K562 (cell line): ENCODE measurements around the gene CYTH1. TPM values are rescaled to one million over a fixed set of nuclear protein-coding genes. Genes with fewer than 3 reads are reported as not detected.

Source experiments
- ATAC-seq: fragments of 200-7000 bp; cut with Tn5 transposase; 3 replicates; pipeline ENCODE4 v1.9.1; 2020; ENCODE audit warnings: moderate library complexity
- BruUV-seq: library from RNA; stranded (reverse); fragments of 400-500 nt; replicated peaks from 2 replicates; lab custom pipeline; 2021; lab: Mats Ljungman, UMichigan
- CTCF ChIA-PET: fragments of 300-600 bp; formaldehyde crosslinking; extraction: SDS; loops from one replicate; lab custom pipeline; 2021; ENCODE audit warnings: low intra/inter-chr PET ratio; lab: Yijun Ruan, JAX
- POLR2A ChIA-PET: fragments of 300-600, 350-650 bp; sonication (Branson Sonifier 250); formaldehyde crosslinking; extraction: SDS; loops from one replicate; lab custom pipeline; 2021; ENCODE audit warnings: antibody characterized with exemption, inconsistent platforms; lab: Yijun Ruan, JAX
- DNase-seq, 4 experiments: peaks; one replicate each; pipeline versions ENCODE4 v3.0.0 to v3.0.0-alpha.2; 2011 to 2018; ENCODE audit warnings: low spot score in 3 of 4, mixed read lengths in 3 of 4; ENCODE audit errors: extremely low read depth in 1 of 4
- FAIRE-seq: peaks from 2 replicates; lab custom pipeline; 2011; peaks lifted over from hg19 to GRCh38; lab: Jason Lieb, UNC
- H2AFZ ChIP-seq: 2 replicates; pipeline ENCODE4 v1.6.0; 2011; ENCODE audit warnings: low read depth, low read length, control low read depth, inconsistent platforms
- H3K27ac ChIP-seq: fragments of 200-600 bp; 3 replicates; pipeline ENCODE4 v1.8.0; 2011; ENCODE audit warnings: low read depth, mild to moderate bottlenecking, control low read depth, inconsistent platforms, low read length, moderate library complexity, mixed read lengths; ENCODE audit errors: extremely low read depth
- H3K27me3 ChIP-seq, 2 experiments: fragments of 300-600 bp in 1 of 2; 2 replicates in 1 of 2; 3 replicates in 1 of 2; pipeline versions ENCODE4 v1.6.0 to v1.8.0; 2011; ENCODE audit warnings: inconsistent platforms in 2 of 2, low read length in 2 of 2, mild to moderate bottlenecking in 1 of 2, mixed read lengths in 1 of 2, moderate library complexity in 1 of 2; ENCODE audit not compliant: control insufficient read depth in 2 of 2, insufficient read depth in 2 of 2
- H3K36me3 ChIP-seq: fragments of 300-600 bp; 3 replicates; pipeline ENCODE4 v1.8.0; 2011; ENCODE audit warnings: mild to moderate bottlenecking, low read length, inconsistent platforms; ENCODE audit not compliant: control insufficient read depth, insufficient read depth
- H3K4me1 ChIP-seq, 2 experiments: fragments of 200-600 bp in 1 of 2; replicated peaks in 1 of 2; 2 replicates in 1 of 2; 3 replicates in 1 of 2; pipeline versions ENCODE4 v1.5.1 to v1.8.0; 2011; ENCODE audit warnings: inconsistent platforms in 2 of 2, low read length in 2 of 2, mild to moderate bottlenecking in 1 of 2, mixed read lengths in 1 of 2, moderate library complexity in 1 of 2; ENCODE audit not compliant: control insufficient read depth in 2 of 2, insufficient read depth in 2 of 2
- H3K4me2 ChIP-seq: 2 replicates; pipeline ENCODE4 v1.6.1; 2011; ENCODE audit warnings: low read length, control low read depth, inconsistent platforms, mixed read lengths; ENCODE audit not compliant: insufficient read depth
- H3K4me3 ChIP-seq: fragments of 200-600 bp; sonication (generic), shearing (Covaris generic); 2 replicates; pipeline ENCODE4 v1.5.1; 2016; ENCODE audit warnings: control low read depth, inconsistent platforms
- H3K79me2 ChIP-seq: fragments of 200-600 bp; 3 replicates; pipeline ENCODE4 v1.8.0; 2011; ENCODE audit warnings: low read length, inconsistent platforms; ENCODE audit not compliant: control insufficient read depth, insufficient read depth
- H3K9ac ChIP-seq, 2 experiments: 2 replicates each; pipeline versions ENCODE4 v1.6.0 to v1.6.1; 2011; ENCODE audit warnings: low read depth in 2 of 2, low read length in 2 of 2, control low read depth in 1 of 2, inconsistent platforms in 1 of 2, mild to moderate bottlenecking in 1 of 2, mixed read lengths in 1 of 2; ENCODE audit not compliant: insufficient read depth in 1 of 2
- H3K9me1 ChIP-seq: one replicate; pipeline ENCODE4 v1.6.0; 2011; ENCODE audit warnings: inconsistent platforms, mild to moderate bottlenecking, low read length, moderate library complexity; ENCODE audit not compliant: control insufficient read depth, insufficient read depth
- H3K9me3 ChIP-seq: replicated peaks from 2 replicates; pipeline ENCODE4 v1.5.1; 2011; ENCODE audit warnings: low read depth, low read length, inconsistent platforms; ENCODE audit not compliant: control insufficient read depth, insufficient read depth
- H4K20me1 ChIP-seq: replicated peaks from 2 replicates; pipeline ENCODE4 v1.6.1; 2011; ENCODE audit warnings: low read length, inconsistent platforms, mixed read lengths; ENCODE audit not compliant: control insufficient read depth, insufficient read depth
- ATF7 ChIP-seq: fragments of 450-650 bp; IDR thresholded peaks from 2 replicates; pipeline ENCODE4 v1.7.1; 2014; ENCODE audit warnings: mild to moderate bottlenecking, moderate library complexity
- ETS2 ChIP-seq: IDR thresholded peaks from 2 replicates; pipeline ENCODE4 v1.6.1; 2016; ENCODE audit warnings: borderline replicate concordance, missing genetic modification characterization, mild to moderate bottlenecking, moderate library complexity, missing compliant biosample characterization; ENCODE audit not compliant: poor library complexity, severe bottlenecking
- FOXJ2 ChIP-seq: fragments of 200-800 bp; sonication (Bioruptor generic); IDR thresholded peaks from 2 replicates; pipeline ENCODE4 v1.6.1; 2016; ENCODE audit warnings: missing genetic modification characterization, missing compliant biosample characterization
- HSF4 ChIP-seq: fragments of 250-450 bp; sonication (Bioruptor Pico); IDR thresholded peaks from 2 replicates; pipeline ENCODE4 v2.1.2; 2022; ENCODE audit warnings: mild to moderate bottlenecking, moderate library complexity, borderline replicate concordance
- JUND ChIP-seq, 2 experiments: IDR thresholded peaks; 2 replicates in 1 of 2; 3 replicates in 1 of 2; pipeline ENCODE4 v1.6.1; 2011; ENCODE audit warnings: borderline replicate concordance in 2 of 2, low read depth in 2 of 2, low read length in 2 of 2, improper control_type of control experiment in 1 of 2, missing biosample characterization in 1 of 2, missing genetic modification characterization in 1 of 2, missing genetic modification reagents in 1 of 2
- NFIC ChIP-seq: fragments of 450-650 bp; IDR thresholded peaks from 2 replicates; pipeline ENCODE4 v1.6.1; 2017; ENCODE audit warnings: mild to moderate bottlenecking, inconsistent platforms
- PCBP1 ChIP-seq: fragments of 200-400 bp; formaldehyde crosslinking; IDR thresholded peaks from 2 replicates; pipeline ENCODE4 v1.6.1; 2018; ENCODE audit warnings: mild to moderate bottlenecking, low read depth, low read length; ENCODE audit not compliant: poor library complexity, severe bottlenecking
- RFX7 ChIP-seq: fragments of 250-450 bp; sonication (Bioruptor Pico); IDR thresholded peaks from 2 replicates; pipeline ENCODE4 v1.5.1; 2021; ENCODE audit warnings: mild to moderate bottlenecking
- SOX6 ChIP-seq: fragments of 450-650 bp; IDR thresholded peaks from 2 replicates; pipeline ENCODE4 v1.6.1; 2014; ENCODE audit warnings: mild to moderate bottlenecking
- TEAD1 ChIP-seq, 2 experiments: fragments of 450-650 bp in 1 of 2; sonication (generic) in 1 of 2; formaldehyde crosslinking; IDR thresholded peaks; 2 replicates each; pipeline versions ENCODE4 v1.4.0 to v1.8.0; 2020 to 2022; ENCODE audit warnings: mild to moderate bottlenecking in 2 of 2, missing genetic modification reagents in 1 of 2
- ZNF174 ChIP-seq: fragments of 250-450 bp; sonication (Bioruptor Pico); IDR thresholded peaks from 2 replicates; pipeline ENCODE4 v1.4.0; 2020; ENCODE audit warnings: mild to moderate bottlenecking
- ZNF431 ChIP-seq: sonication (generic); formaldehyde crosslinking; IDR thresholded peaks from 2 replicates; pipeline ENCODE4 v1.8.0; 2022; ENCODE audit warnings: mild to moderate bottlenecking, missing genetic modification reagents
- ZNF444 ChIP-seq: fragments of 250-450 bp; sonication (Bioruptor Pico); IDR thresholded peaks from 2 replicates; pipeline ENCODE4 v1.4.0; 2020; ENCODE audit warnings: mild to moderate bottlenecking, moderate library complexity
- ZNF583 ChIP-seq: fragments of 250-450 bp; sonication (Bioruptor Pico); IDR thresholded peaks from 2 replicates; pipeline ENCODE4 v1.4.0; 2020
- WGBS: fragments of 100-300 bp; shearing (Covaris generic); methylation state at CpG from one replicate; pipeline ENCODE4 v1.1.6; 2016; ENCODE audit warnings: low coverage, mixed read lengths; ENCODE audit not compliant: insufficient coverage; ENCODE audit errors: missing lambda C conversion rate; 5-methylcytosine and 5-hydroxymethylcytosine counted together
- in situ Hi-C: fragments of 300-500 bp; cut with MboI; formaldehyde crosslinking; loops from 4 replicates; pipeline ENCODE4 v1.15.0; 2018; ENCODE audit warnings: inconsistent platforms, mixed read lengths
- intact Hi-C: fragments of 100-400 bp; cut with micrococcal nuclease; formaldehyde crosslinking; loops from 2 replicates; pipeline ENCODE4 v1.14.2; 2022
- polyA plus RNA-seq, 8 experiments: library from polyadenylated mRNA; depleted of rRNA in 4 of 8; stranded (reverse) in 5 of 8; unstranded in 3 of 8; fragments of >200 nt; fragmentation: Nextera tagmentation in 2 of 8; fragmentation: Illumina TruSeq in 1 of 8; extraction: Ambion mirVana in 2 of 8; extraction: Trizol in 1 of 8; gene quantifications; 2 replicates each; pipeline versions ENCODE4 v1.2.1 to v1.2.3, GENCODE V29; 2011 to 2014; ENCODE audit warnings: inconsistent platforms in 1 of 8, missing spikeins in 1 of 8
- total RNA-seq, 7 experiments: library from RNA; depleted of rRNA in 6 of 7; stranded (reverse); fragments of >200 nt in 6 of 7; fragmentation: Illumina TruSeq in 2 of 7; extraction: Trizol in 2 of 7; gene quantifications; 2 replicates each; pipeline versions ENCODE4 v1.2.1 to v1.2.3, GENCODE V29; 2011 to 2021; ENCODE audit warnings: low replicate concordance in 1 of 7
- TF ChIP-seq, protein P1 (sequence below): sonication (generic); formaldehyde crosslinking; IDR thresholded peaks from 2 replicates; pipeline ENCODE4 v1.8.0; 2022; ENCODE audit warnings: mild to moderate bottlenecking, missing genetic modification reagents
- TF ChIP-seq, protein P2 (sequence below), 2 experiments: fragments of 450-650 bp in 1 of 2; sonication (generic) in 1 of 2; formaldehyde crosslinking; conservative IDR thresholded peaks; 2 replicates each; pipeline versions ENCODE4 v1.4.0 to v1.8.1; 2020 to 2022; ENCODE audit warnings: mild to moderate bottlenecking in 1 of 2, missing genetic modification reagents in 1 of 2

Gene CYTH1
- total and polyA plus RNA-seq, 9 of the 15 experiments (the other 6 are each of a cell fraction or from before 2014, with no cell fraction given) = 0.52 to 27.7 (median 16.8) TPM

- H3K4me3 ChIP-seq = no peak overlapping the region
- H3K9me3 ChIP-seq = no peaks in the 10 kb centered on the region
- FAIRE-seq (no peak), DNase-seq (peak in 1 of 4 experiments; percentile 13), ATAC-seq (no peak)
- H3K9ac ChIP-seq = no peak overlapping the region
- in situ Hi-C loops (no loop called here), intact Hi-C loops (no loop called here)
- BruUV-seq = no TSS peak
- ChIA-PET CTCF (no interaction called here), POLR2A (interaction anchor here (0.8 to 2.2 kb wide), 2 partner anchors 14 to 30 kb away, joined by 3 to 11 read pairs; no protein-coding TSS in a partner anchor)
- no peaks in the 10 kb centered on the region for H3K36me3 ChIP-seq
- no peaks in the 10 kb centered on the region for H3K79me2 ChIP-seq
- peaks cover 18 to 25% of the 10 kb centered on the region in 2 experiments for H3K4me1 ChIP-seq
- H4K20me1 ChIP-seq = peaks cover 33% of the 10 kb centered on the region
- 15% methylated on average over 22 of the region's 24 CpGs for WGBS
- peaks cover 5% of the 10 kb centered on the region for H3K9me1 ChIP-seq
- peaks cover 13 to 31% of the 10 kb centered on the region in 2 experiments; a peak in 4 of 5 replicates for H3K27me3 ChIP-seq
- no peak overlapping the region for H3K27ac ChIP-seq
- no peak overlapping the region for H3K4me2 ChIP-seq
- no peak overlapping the region for H2AFZ ChIP-seq
- TF ChIP-seq ETS2 (tag) (no peak), FOXJ2 (tag) (no peak), ZNF583 (CRISPR knock-in tag) (no peak), ZNF431 (CRISPR knock-in tag) (no peak), ZNF444 (CRISPR knock-in tag) (no peak), JUND (IDR thresholded peaks at IDR 0.05; ENCODE audit: borderline replicate concordance, low read depth, low read length) (no peak), JUND (tag; IDR thresholded peaks at IDR 0.05; ENCODE audit: borderline replicate concordance, low read depth, low read length) (0 out of 3 replicates have a peak, but pooled peaks have one; percentile 19), HSF4 (CRISPR knock-in tag) (no peak), ZNF174 (no peak), ATF7 (peak; percentile 43; the same call in 1 of the 2 replicates), RFX7 (CRISPR knock-in tag) (no peak), NFIC (peak; percentile 76), TEAD1 (CRISPR knock-in tag; IDR thresholded peaks at IDR 0.05) (no peak), SOX6 (no peak), PCBP1 (no peak)
- TF ChIP-seq, protein P1, sequence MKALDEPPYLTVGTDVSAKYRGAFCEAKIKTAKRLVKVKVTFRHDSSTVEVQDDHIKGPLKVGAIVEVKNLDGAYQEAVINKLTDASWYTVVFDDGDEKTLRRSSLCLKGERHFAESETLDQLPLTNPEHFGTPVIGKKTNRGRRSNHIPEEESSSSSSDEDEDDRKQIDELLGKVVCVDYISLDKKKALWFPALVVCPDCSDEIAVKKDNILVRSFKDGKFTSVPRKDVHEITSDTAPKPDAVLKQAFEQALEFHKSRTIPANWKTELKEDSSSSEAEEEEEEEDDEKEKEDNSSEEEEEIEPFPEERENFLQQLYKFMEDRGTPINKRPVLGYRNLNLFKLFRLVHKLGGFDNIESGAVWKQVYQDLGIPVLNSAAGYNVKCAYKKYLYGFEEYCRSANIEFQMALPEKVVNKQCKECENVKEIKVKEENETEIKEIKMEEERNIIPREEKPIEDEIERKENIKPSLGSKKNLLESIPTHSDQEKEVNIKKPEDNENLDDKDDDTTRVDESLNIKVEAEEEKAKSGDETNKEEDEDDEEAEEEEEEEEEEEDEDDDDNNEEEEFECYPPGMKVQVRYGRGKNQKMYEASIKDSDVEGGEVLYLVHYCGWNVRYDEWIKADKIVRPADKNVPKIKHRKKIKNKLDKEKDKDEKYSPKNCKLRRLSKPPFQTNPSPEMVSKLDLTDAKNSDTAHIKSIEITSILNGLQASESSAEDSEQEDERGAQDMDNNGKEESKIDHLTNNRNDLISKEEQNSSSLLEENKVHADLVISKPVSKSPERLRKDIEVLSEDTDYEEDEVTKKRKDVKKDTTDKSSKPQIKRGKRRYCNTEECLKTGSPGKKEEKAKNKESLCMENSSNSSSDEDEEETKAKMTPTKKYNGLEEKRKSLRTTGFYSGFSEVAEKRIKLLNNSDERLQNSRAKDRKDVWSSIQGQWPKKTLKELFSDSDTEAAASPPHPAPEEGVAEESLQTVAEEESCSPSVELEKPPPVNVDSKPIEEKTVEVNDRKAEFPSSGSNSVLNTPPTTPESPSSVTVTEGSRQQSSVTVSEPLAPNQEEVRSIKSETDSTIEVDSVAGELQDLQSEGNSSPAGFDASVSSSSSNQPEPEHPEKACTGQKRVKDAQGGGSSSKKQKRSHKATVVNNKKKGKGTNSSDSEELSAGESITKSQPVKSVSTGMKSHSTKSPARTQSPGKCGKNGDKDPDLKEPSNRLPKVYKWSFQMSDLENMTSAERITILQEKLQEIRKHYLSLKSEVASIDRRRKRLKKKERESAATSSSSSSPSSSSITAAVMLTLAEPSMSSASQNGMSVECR (CRISPR knock-in tag) = 0 out of 2 replicates have a peak, but pooled peaks have one; percentile 10
- TF ChIP-seq, protein P2, sequence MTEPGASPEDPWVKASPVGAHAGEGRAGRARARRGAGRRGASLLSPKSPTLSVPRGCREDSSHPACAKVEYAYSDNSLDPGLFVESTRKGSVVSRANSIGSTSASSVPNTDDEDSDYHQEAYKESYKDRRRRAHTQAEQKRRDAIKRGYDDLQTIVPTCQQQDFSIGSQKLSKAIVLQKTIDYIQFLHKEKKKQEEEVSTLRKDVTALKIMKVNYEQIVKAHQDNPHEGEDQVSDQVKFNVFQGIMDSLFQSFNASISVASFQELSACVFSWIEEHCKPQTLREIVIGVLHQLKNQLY (CRISPR knock-in tag; conservative IDR thresholded peaks at IDR 0.05) = no peak
These were observed 117.3 kb downstream of the CYTH1 start for GRCh38 chr17:78664476-78665386.
